HepG2 (cell line): ENCODE data around the gene RNASE13. TPM values are rescaled to one million over a fixed set of nuclear protein-coding genes. Genes with fewer than 3 reads are reported as not detected.

Source experiments
- ATAC-seq: fragments of 200-7000 bp; cut with Tn5 transposase; 3 replicates; pipeline ENCODE4 v1.9.1; 2020; ENCODE audit warnings: mild to moderate bottlenecking, moderate library complexity
- BruUV-seq: library from RNA; stranded (reverse); fragments of 400-500 nt; replicated peaks from 2 replicates; lab custom pipeline; 2021; lab: Mats Ljungman, UMichigan
- CTCF ChIA-PET: fragments of 300-600 bp; formaldehyde crosslinking; extraction: SDS; loops from one replicate; lab custom pipeline; 2021; ENCODE audit warnings: low total read pairs, inconsistent platforms, low intra/inter-chr PET ratio; lab: Yijun Ruan, JAX
- POLR2A ChIA-PET: fragments of 350-600 bp; sonication (Branson Sonifier 250); formaldehyde crosslinking; loops from one replicate; lab custom pipeline; 2020; ENCODE audit warnings: antibody characterized with exemption, inconsistent platforms; lab: Yijun Ruan, JAX
- DNase-seq: peaks from one replicate; pipeline ENCODE4 v3.0.0-alpha.2; 2015; ENCODE audit warnings: low spot score
- FAIRE-seq: peaks from 3 replicates; lab custom pipeline; 2011; peaks lifted over from hg19 to GRCh38; lab: Jason Lieb, UNC
- H2AFZ ChIP-seq: one replicate; pipeline ENCODE4 v1.6.1; 2011; ENCODE audit warnings: low read length, inconsistent platforms
- H3K27ac ChIP-seq: fragments of 300-600 bp; 3 replicates; pipeline ENCODE4 v1.8.0; 2011; ENCODE audit warnings: mixed run types, mild to moderate bottlenecking, mixed read lengths, low read length, inconsistent platforms; ENCODE audit not compliant: insufficient read depth; ENCODE audit errors: extremely low read length
- H3K27me3 ChIP-seq, 2 experiments: fragments of 200-600 bp in 1 of 2; 2 replicates in 1 of 2; 3 replicates in 1 of 2; pipeline versions ENCODE4 v1.6.0 to v1.8.0; 2011; ENCODE audit warnings: low read length in 2 of 2, mild to moderate bottlenecking in 2 of 2, moderate library complexity in 2 of 2, inconsistent platforms in 1 of 2; ENCODE audit not compliant: insufficient read depth in 2 of 2, control insufficient read depth in 1 of 2
- H3K36me3 ChIP-seq, 2 experiments: fragments of 200-600 bp in 1 of 2; replicated peaks in 1 of 2; 2 replicates in 1 of 2; 3 replicates in 1 of 2; pipeline versions ENCODE4 v1.5.1 to v1.8.0; 2011; ENCODE audit warnings: low read length in 2 of 2, inconsistent platforms in 1 of 2; ENCODE audit not compliant: insufficient read depth in 2 of 2, control insufficient read depth in 1 of 2
- H3K4me1 ChIP-seq: 2 replicates; pipeline ENCODE4 v1.5.1; 2012; ENCODE audit warnings: low read length, inconsistent platforms; ENCODE audit not compliant: insufficient read depth
- H3K4me2 ChIP-seq: 2 replicates; pipeline ENCODE4 v1.6.0; 2011; ENCODE audit warnings: low read depth, low read length, inconsistent platforms
- H3K4me3 ChIP-seq, 3 experiments: fragments of 200-600 bp in 1 of 3; sonication (generic), shearing (Covaris generic) in 1 of 3; replicated peaks in 1 of 3; 2 replicates each; pipeline ENCODE4 v1.5.1; 2011 to 2016; ENCODE audit warnings: low read length in 3 of 3, inconsistent platforms in 2 of 3, low read depth in 2 of 3, mild to moderate bottlenecking in 2 of 3, control low read depth in 1 of 3, mixed read lengths in 1 of 3; ENCODE audit not compliant: insufficient read depth in 1 of 3
- H3K79me2 ChIP-seq: one replicate; pipeline ENCODE4 v1.6.1; 2011; ENCODE audit warnings: low read length, inconsistent platforms; ENCODE audit not compliant: insufficient read depth
- H3K9ac ChIP-seq: 2 replicates; pipeline ENCODE4 v1.6.0; 2011; ENCODE audit warnings: mild to moderate bottlenecking, low read depth, low read length, inconsistent platforms; ENCODE audit not compliant: insufficient read depth
- H3K9me3 ChIP-seq: 2 replicates; pipeline ENCODE4 v1.5.1; 2012; ENCODE audit warnings: mild to moderate bottlenecking, low read length
- H4K20me1 ChIP-seq: 2 replicates; pipeline ENCODE4 v1.6.0; 2011; ENCODE audit warnings: inconsistent platforms, mild to moderate bottlenecking, low read length, moderate library complexity; ENCODE audit not compliant: insufficient read depth
- FOXP1 ChIP-seq, 2 experiments: fragments of 450-650 bp in 1 of 2; IDR thresholded peaks; 2 replicates each; pipeline ENCODE4 v1.6.1; 2017 to 2018; ENCODE audit warnings: antibody characterized with exemption in 1 of 2
- HIC2 ChIP-seq: sonication (generic); formaldehyde crosslinking; IDR thresholded peaks from 2 replicates; pipeline ENCODE4 v1.9.0; 2022; ENCODE audit warnings: low read depth, missing genetic modification reagents
- MBD4 ChIP-seq: IDR thresholded peaks from 2 replicates; pipeline ENCODE4 v1.6.1; 2012; ENCODE audit warnings: low read length, inconsistent platforms, borderline replicate concordance
- ZBTB38 ChIP-seq: sonication (generic); formaldehyde crosslinking; IDR thresholded peaks from 2 replicates; pipeline ENCODE4 v1.5.1; 2020; ENCODE audit warnings: mild to moderate bottlenecking, missing genetic modification reagents
- ZNF781 ChIP-seq: sonication (generic); formaldehyde crosslinking; IDR thresholded peaks from 2 replicates; pipeline ENCODE4 v1.5.1; 2020; ENCODE audit warnings: borderline replicate concordance, mild to moderate bottlenecking, missing genetic modification reagents; ENCODE audit errors: not compliant biosample characterization
- WGBS: methylation state at CpG from one replicate; pipeline ENCODE4 v1.1.6; 2017; ENCODE audit warnings: low lambda C conversion rate; 5-methylcytosine and 5-hydroxymethylcytosine counted together
- in situ Hi-C: cut with HindIII; loops from 2 replicates; pipeline ENCODE4 v1.10.0; 2017; ENCODE audit warnings: low pct_unique_long_range_greater_than_20kb; ENCODE audit not compliant: extremely low pct_ligation_motif_present
- intact Hi-C: fragments of 100-400 bp; cut with micrococcal nuclease; formaldehyde crosslinking; loops from one replicate; pipeline ENCODE4 v1.10.0; 2022; ENCODE audit not compliant: unreplicated experiment
- polyA plus RNA-seq, 8 experiments: library from polyadenylated mRNA; depleted of rRNA in 3 of 8; stranded (reverse) in 7 of 8; unstranded in 1 of 8; fragments of >200 nt; fragmentation: Illumina TruSeq in 4 of 8; extraction: Trizol in 4 of 8; gene quantifications; 2 replicates each; pipeline versions ENCODE4 v1.2.1 to v1.2.3, GENCODE V29; 2011 to 2016; ENCODE audit warnings: low read depth in 4 of 8, missing spikeins in 1 of 8, mixed read lengths in 1 of 8; ENCODE audit not compliant: insufficient read depth in 1 of 8
- total RNA-seq, 5 experiments: library from RNA; depleted of rRNA; stranded (reverse); fragments of >200 nt; fragmentation: Illumina TruSeq; extraction: Trizol; gene quantifications; 2 replicates each; pipeline ENCODE4 v1.2.3, GENCODE V29; 2016; ENCODE audit warnings: low read depth in 1 of 5

The RNASE13 gene
- total and polyA plus RNA-seq, 2 of the 13 experiments (the other 11 are each of a cell fraction or from before 2014, with no cell fraction given) = 1.0 TPM; not detected in 1

- TF ChIP-seq HIC2 (CRISPR knock-in tag) = no peak
- TF ChIP-seq MBD4 = no peak
- TF ChIP-seq FOXP1 (IDR thresholded peaks at IDR 0.05) = no peak
- TF ChIP-seq FOXP1 (CRISPR knock-in tag; IDR thresholded peaks at IDR 0.05) = no peak
Observed at GRCh38 chr14:21019366-21019765, 15.2 kb downstream of the RNASE13 start (continued).

GRCh38 chr14:21018781-21019180, 15.8 kb downstream of the RNASE13 start:
- no peak overlapping the region for H3K9ac ChIP-seq
- POLR2A ChIA-PET = interaction anchor here (1.2 to 8.0 kb wide), 2 partner anchors 21 to 53 kb away, joined by 3 to 112 read pairs; no protein-coding TSS in a partner anchor
- 99% methylated on average over 3 of the region's 3 CpGs for WGBS

More at GRCh38 chr14:21018781-21019180, 15.8 kb downstream of the RNASE13 start:
- no peak for DNase-seq
- Histone ChIP-seq H3K4me3 (no peak overlapping the region), H3K79me2 (peaks cover 7% of the 10 kb centered on the region), H3K27me3 (no peaks in the 10 kb centered on the region), H3K9me3 (no peaks in the 10 kb centered on the region), H2AFZ (no peak overlapping the region), H4K20me1 (no peaks in the 10 kb centered on the region), H3K4me1 (peaks cover 38% of the 10 kb centered on the region), H3K36me3 (peaks cover 35 to 51% of the 10 kb centered on the region in 2 experiments), H3K4me2 (no peak overlapping the region), H3K27ac (no peak overlapping the region)
- in situ Hi-C loops (loop anchor here (5.0 kb wide), 1 partner anchor 84 kb away; the partner anchor contains the start of gene TMEM253), intact Hi-C loops (no loop called here)
- no peak for FAIRE-seq
- BruUV-seq = no TSS peak
- TF ChIP-seq ZBTB38 (CRISPR knock-in tag) (no peak), ZNF781 (CRISPR knock-in tag) (no peak)
- CTCF ChIA-PET = interaction anchor here (1.2 kb wide), 1 partner anchor 21 kb away, joined by 5 read pairs; no protein-coding TSS in a partner anchor
- no peak for ATAC-seq
